ENCODE data around the gene CLCN4.

The CLCN4 gene

DNA sequence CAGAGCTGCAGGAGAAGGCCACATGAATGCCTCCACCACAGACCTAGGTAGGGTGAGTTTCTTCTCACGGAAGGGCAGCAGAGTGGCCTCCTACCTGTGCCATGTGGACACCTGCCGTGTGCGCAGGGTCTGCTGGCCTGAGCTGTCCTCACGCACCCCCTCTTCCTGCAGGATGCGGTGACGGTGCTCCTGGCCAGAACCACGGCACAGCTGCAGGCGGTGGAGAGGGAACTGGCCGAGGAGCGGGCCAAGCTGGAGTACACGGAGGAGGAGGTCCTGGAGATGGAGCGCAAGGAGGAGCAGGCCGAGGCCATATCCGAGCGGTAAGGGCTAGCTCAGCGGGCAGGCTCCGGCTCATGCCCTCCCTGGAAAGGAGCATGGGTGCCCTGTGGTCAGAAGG is 28.4 kb upstream of the CLCN4 start:
- H3K4me3 ChIP-seq (ENCODE audit: low read depth in 1 of 2, low read length in 1 of 2): no peak overlapping the region
- TF ChIP-seq, protein P1, sequence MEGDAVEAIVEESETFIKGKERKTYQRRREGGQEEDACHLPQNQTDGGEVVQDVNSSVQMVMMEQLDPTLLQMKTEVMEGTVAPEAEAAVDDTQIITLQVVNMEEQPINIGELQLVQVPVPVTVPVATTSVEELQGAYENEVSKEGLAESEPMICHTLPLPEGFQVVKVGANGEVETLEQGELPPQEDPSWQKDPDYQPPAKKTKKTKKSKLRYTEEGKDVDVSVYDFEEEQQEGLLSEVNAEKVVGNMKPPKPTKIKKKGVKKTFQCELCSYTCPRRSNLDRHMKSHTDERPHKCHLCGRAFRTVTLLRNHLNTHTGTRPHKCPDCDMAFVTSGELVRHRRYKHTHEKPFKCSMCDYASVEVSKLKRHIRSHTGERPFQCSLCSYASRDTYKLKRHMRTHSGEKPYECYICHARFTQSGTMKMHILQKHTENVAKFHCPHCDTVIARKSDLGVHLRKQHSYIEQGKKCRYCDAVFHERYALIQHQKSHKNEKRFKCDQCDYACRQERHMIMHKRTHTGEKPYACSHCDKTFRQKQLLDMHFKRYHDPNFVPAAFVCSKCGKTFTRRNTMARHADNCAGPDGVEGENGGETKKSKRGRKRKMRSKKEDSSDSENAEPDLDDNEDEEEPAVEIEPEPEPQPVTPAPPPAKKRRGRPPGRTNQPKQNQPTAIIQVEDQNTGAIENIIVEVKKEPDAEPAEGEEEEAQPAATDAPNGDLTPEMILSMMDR (IDR thresholded peaks at IDR 0.05): no peak
- no peak overlapping the region for H3K27ac ChIP-seq
- peaks cover 60% of the 10 kb centered on the region for H3K36me3 ChIP-seq
- H3K9me3 ChIP-seq: no peaks in the 10 kb centered on the region
- H3K27me3 ChIP-seq: no peaks in the 10 kb centered on the region
- no peaks in the 10 kb centered on the region for H3K4me1 ChIP-seq (ENCODE audit: control insufficient read depth in 1 of 2, insufficient read depth in 1 of 2, low read depth in 1 of 2, low read length in 1 of 2)

DNA sequence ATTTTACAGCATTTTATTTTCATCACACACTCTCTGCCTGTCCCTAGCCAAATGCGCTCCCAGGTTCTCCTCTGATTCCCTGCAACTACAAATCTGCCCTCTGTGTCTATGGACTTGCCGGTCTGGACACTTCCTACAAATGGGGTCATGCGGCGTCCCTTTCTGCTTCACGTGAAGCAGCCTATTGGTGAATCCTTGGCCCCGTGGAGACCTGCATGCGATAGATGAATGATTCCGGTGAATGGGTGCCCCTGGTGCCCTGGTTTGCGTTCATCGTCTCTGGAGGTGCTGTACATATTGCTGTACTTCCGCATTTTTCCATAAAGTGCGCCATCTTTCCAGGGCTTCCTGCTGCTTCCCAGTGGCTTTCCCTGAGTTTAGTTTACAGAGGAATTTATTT is 27.5 kb upstream of the CLCN4 start:
- TF ChIP-seq, protein P1 (IDR thresholded peaks at IDR 0.05): no peak
- Histone ChIP-seq H3K4me1 (ENCODE audit: control insufficient read depth in 1 of 2, insufficient read depth in 1 of 2, low read depth in 1 of 2, low read length in 1 of 2) (no peaks in the 10 kb centered on the region), H3K9me3 (no peaks in the 10 kb centered on the region), H3K27ac (no peak overlapping the region), H3K4me3 (ENCODE audit: low read depth in 1 of 2, low read length in 1 of 2) (no peak overlapping the region), H3K36me3 (peaks cover 57% of the 10 kb centered on the region), H3K27me3 (no peaks in the 10 kb centered on the region)

DNA sequence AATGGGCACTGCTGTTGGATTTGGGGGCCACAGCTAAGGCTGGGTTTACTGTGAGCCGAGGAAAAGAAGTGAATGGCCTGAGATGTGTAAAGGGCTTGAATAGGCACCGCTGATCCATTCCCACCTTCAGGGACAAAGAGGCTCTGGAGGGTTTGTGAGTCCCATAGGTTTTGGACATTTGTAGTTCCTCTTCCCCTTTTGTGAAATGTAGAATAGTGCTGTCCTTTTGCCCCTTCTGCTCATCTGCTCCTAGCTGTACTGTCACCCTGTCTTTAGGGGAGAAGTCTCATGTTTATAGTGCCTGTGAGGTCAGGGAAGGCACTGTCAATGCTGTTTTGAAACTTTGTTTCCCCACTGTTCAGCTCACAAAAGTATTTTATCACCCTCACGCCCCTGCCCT is 26.4 kb upstream of the CLCN4 start:
- Histone ChIP-seq H3K4me3 (ENCODE audit: low read depth in 1 of 2, low read length in 1 of 2) (no peak overlapping the region), H3K36me3 (peaks cover 59% of the 10 kb centered on the region), H3K27ac (no peak overlapping the region), H3K9me3 (no peaks in the 10 kb centered on the region), H3K4me1 (ENCODE audit: control insufficient read depth in 1 of 2, insufficient read depth in 1 of 2, low read depth in 1 of 2, low read length in 1 of 2) (no peaks in the 10 kb centered on the region), H3K27me3 (no peaks in the 10 kb centered on the region)
- TF ChIP-seq, protein P1 (IDR thresholded peaks at IDR 0.05): no peak

DNA sequence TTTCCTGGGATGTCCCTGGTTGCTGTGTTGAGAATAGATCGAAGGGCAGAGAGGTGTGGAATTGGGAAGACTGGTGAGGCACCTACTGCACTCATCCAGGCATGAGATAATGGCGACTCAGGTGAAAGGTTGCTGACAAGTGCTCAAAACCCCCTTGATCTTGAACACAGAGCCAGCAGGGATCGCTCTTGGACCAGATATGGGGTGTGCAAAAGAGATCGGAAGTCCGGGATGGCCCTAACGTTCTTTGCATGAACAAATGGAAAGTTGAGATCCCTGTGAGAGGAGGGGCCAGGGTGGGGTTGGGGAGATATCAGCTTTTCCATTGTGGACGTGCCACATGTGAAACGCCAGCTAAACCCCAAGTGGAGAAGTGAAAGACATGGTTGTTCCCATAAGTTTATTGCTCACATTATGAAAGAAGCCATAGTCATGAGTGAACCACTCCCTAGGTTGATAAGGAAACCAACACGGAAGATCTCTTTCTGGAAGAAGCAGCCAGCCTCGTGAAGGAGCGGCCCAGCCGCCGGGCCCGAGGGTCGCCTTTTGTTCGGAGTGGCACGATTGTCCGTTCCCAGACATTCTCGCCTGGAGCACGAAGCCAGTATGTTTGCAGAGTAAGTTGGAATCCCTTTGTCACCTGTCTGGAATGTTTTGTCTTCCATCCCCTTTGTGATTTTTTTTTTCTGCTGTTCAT is 22.6 kb upstream of the CLCN4 start:
- no peak overlapping the region for H3K27ac ChIP-seq
- no peaks in the 10 kb centered on the region for H3K9me3 ChIP-seq
- TF ChIP-seq, protein P1 (IDR thresholded peaks at IDR 0.05): no peak
- no peaks in the 10 kb centered on the region for H3K27me3 ChIP-seq
- peaks cover 61% of the 10 kb centered on the region for H3K36me3 ChIP-seq
- H3K4me1 ChIP-seq (ENCODE audit: control insufficient read depth in 1 of 2, insufficient read depth in 1 of 2, low read depth in 1 of 2, low read length in 1 of 2): no peaks in the 10 kb centered on the region
- no peak overlapping the region for H3K4me3 ChIP-seq (ENCODE audit: low read depth in 1 of 2, low read length in 1 of 2)

DNA sequence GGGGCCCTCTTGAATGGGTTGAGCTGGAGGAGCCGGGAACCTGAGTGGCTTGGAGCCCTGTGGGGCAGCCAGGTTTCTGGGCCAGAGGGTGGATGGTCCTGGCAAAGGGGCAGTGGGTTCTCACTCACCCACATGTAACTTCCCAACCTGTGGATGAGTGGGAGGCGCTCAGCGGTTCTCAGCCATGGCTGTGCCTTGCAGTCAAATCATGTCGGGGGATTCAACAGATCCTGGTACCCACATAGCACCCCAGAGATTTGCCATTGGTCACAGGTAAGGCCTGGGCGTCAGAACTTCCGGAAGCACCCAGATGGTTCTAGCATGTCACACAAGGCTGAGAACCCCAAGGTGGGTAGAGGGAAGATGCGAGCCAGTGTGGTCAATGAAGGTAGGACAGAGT is 21.9 kb upstream of the CLCN4 start:
- Histone ChIP-seq H3K27me3 (no peaks in the 10 kb centered on the region), H3K27ac (no peak overlapping the region), H3K36me3 (peaks cover 60% of the 10 kb centered on the region), H3K4me1 (ENCODE audit: control insufficient read depth in 1 of 2, insufficient read depth in 1 of 2, low read depth in 1 of 2, low read length in 1 of 2) (no peaks in the 10 kb centered on the region), H3K9me3 (no peaks in the 10 kb centered on the region), H3K4me3 (ENCODE audit: low read depth in 1 of 2, low read length in 1 of 2) (no peak overlapping the region)
- TF ChIP-seq, protein P1 (IDR thresholded peaks at IDR 0.05): no peak
